Measurements from ENCODE around the gene TRIM28. TPM values are rescaled to one million over a fixed set of nuclear protein-coding genes. Genes with fewer than 3 reads are reported as not detected.

The TRIM28 gene
- total RNA-seq, 2 donors from 2014 or later: 351 to 473 TPM

Other genes starting within 250 kb of the TRIM28 start
- 10 to 100 TPM; 70.8 to 73.5 TPM for gene ERVK3-1, start 238.7 kb upstream of the TRIM28 start, total RNA-seq
- 1 to 10 TPM; 4.0 to 5.0 TPM for gene ZSCAN22, start 217.1 kb upstream of the TRIM28 start, total RNA-seq
- gene A1BG, start 190.6 kb upstream of the TRIM28 start, total RNA-seq: 10 to 100 TPM; 25.4 to 33.2 TPM
- gene ZNF497, start 181.3 kb upstream of the TRIM28 start, total RNA-seq: 1 to 10 TPM; 1.5 to 2.4 TPM
- gene ZNF837, start 163.0 kb upstream of the TRIM28 start, total RNA-seq: 1 to 10 TPM; 2.3 to 3.0 TPM
- gene RPS5, start 156.8 kb upstream of the TRIM28 start, total RNA-seq: 1,000 to 10,000 TPM; 1,499 to 1,539 TPM
- gene RNF225, start 148.4 kb upstream of the TRIM28 start, total RNA-seq: 1 to 10 TPM in 1 of 2 donors, under 1 TPM in 1; 0.58 to 1.5 TPM
- gene ZNF584, start 135.4 kb upstream of the TRIM28 start, total RNA-seq: 10 to 100 TPM in 1 of 2 donors, 1 to 10 TPM in 1; 7.5 to 10.4 TPM
- gene ZNF132, start 103.9 kb upstream of the TRIM28 start, total RNA-seq: 1 to 10 TPM; 2.6 to 3.5 TPM
- 1 to 10 TPM; 7.7 TPM for gene ZNF324B, start 92.4 kb upstream of the TRIM28 start, total RNA-seq
- 1 to 10 TPM; 8.2 to 8.4 TPM for gene ZNF324, start 77.0 kb upstream of the TRIM28 start, total RNA-seq
- 1 to 10 TPM; 8.5 TPM for gene ZNF446, start 67.7 kb upstream of the TRIM28 start, total RNA-seq
- gene SLC27A5, start 32.1 kb upstream of the TRIM28 start, total RNA-seq: 10 to 100 TPM; 12.8 to 17.7 TPM
- gene ZBTB45, start 24.3 kb upstream of the TRIM28 start, total RNA-seq: 10 to 100 TPM; 10.8 to 12.1 TPM
- 10 to 100 TPM; 80.3 to 91.8 TPM for gene CHMP2A, start 11.0 kb downstream of the TRIM28 start, total RNA-seq
- 100 to 1,000 TPM; 116 to 122 TPM for gene UBE2M, start 14.5 kb downstream of the TRIM28 start, total RNA-seq
- gene MZF1, start 29.3 kb downstream of the TRIM28 start, total RNA-seq: 10 to 100 TPM; 15.0 to 18.6 TPM

All from activated T-cell treated with anti-CD3 and anti-CD28 coated beads, Interleukin-2, amount 50 U/mL, for 72 hours (primary cell).